Cardiac muscle cell (in vitro differentiated cells and primary cell): ENCODE measurements around the gene THG1L. TPM values are rescaled to one million over a fixed set of nuclear protein-coding genes. Genes with fewer than 3 reads are reported as not detected.

Experiments used
- DNase-seq, 2 donors: peaks; one replicate each; pipeline versions ENCODE4 v3.0.0 to v3.0.0-alpha.2; 2010 to 2017; ENCODE audit warnings: low read depth in 1 of 2, low spot score in 1 of 2
- H3K27ac ChIP-seq: fragments of 200-600 bp; sonication (generic); 2 replicates; pipeline ENCODE4 v1.5.1; 2016
- H3K27me3 ChIP-seq: fragments of 200-600 bp; sonication (generic); 2 replicates; pipeline ENCODE4 v1.6.0; 2016; ENCODE audit warnings: control low read depth
- H3K36me3 ChIP-seq: fragments of 200-600 bp; sonication (generic); 2 replicates; pipeline ENCODE4 v1.5.1; 2016; ENCODE audit warnings: control low read depth
- H3K4me1 ChIP-seq: fragments of 200-600 bp; sonication (generic); 2 replicates; pipeline ENCODE4 v1.8.1; 2017; ENCODE audit warnings: low read depth, mild to moderate bottlenecking, mixed run types
- H3K4me3 ChIP-seq: fragments of 200-600 bp; sonication (generic); 2 replicates; pipeline ENCODE4 v1.5.1; 2016; ENCODE audit warnings: mild to moderate bottlenecking
- H3K9me3 ChIP-seq: fragments of 200-600 bp; sonication (generic); 2 replicates; pipeline ENCODE4 v1.5.1; 2017; ENCODE audit warnings: low read depth, mild to moderate bottlenecking, control low read depth
- CTCF ChIP-seq: IDR thresholded peaks from 2 replicates; pipeline ENCODE4 v1.5.1; 2012; ENCODE audit warnings: low read depth, mild to moderate bottlenecking, low read length
- polyA plus RNA-seq: library from polyadenylated mRNA; unstranded; fragments of >200 nt; fragmentation: Nextera tagmentation; extraction: Ambion mirVana; gene quantifications from 2 replicates; pipeline ENCODE4 v1.2.1, GENCODE V29; 2016
- total RNA-seq: library from RNA; depleted of rRNA; stranded (reverse); fragments of >200 nt; gene quantifications from 2 replicates; pipeline ENCODE4 v1.2.3, GENCODE V29; 2016

Gene THG1L
- total and polyA plus RNA-seq, 2 experiments from 2014 or later: 6.1 to 10.0 TPM

GRCh38 chr5:157756122-157756521 is 24.9 kb downstream of the THG1L start:
- Histone ChIP-seq H3K27me3 (no peaks in the 10 kb centered on the region), H3K27ac (no peak overlapping the region), H3K36me3 (peaks cover 3% of the 10 kb centered on the region), H3K4me1 (no peaks in the 10 kb centered on the region), H3K4me3 (no peak overlapping the region), H3K9me3 (no peaks in the 10 kb centered on the region)
- no peak for TF ChIP-seq CTCF
- DNase-seq: no peak

GRCh38 chr5:157758706-157759105 is 27.5 kb downstream of the THG1L start:
- Histone ChIP-seq H3K27me3 (no peaks in the 10 kb centered on the region), H3K36me3 (peaks cover 3% of the 10 kb centered on the region), H3K4me1 (no peaks in the 10 kb centered on the region), H3K4me3 (no peak overlapping the region), H3K9me3 (no peaks in the 10 kb centered on the region), H3K27ac (no peak overlapping the region)
- no peak for TF ChIP-seq CTCF
- DNase-seq: no peak

GRCh38 chr5:157761690-157762621 is 30.7 kb downstream of the THG1L start:
- Histone ChIP-seq H3K27ac (no peak overlapping the region), H3K4me3 (no peak overlapping the region), H3K4me1 (no peaks in the 10 kb centered on the region), H3K36me3 (no peaks in the 10 kb centered on the region), H3K9me3 (no peaks in the 10 kb centered on the region), H3K27me3 (no peaks in the 10 kb centered on the region)
- TF ChIP-seq CTCF: peak; percentile 82
- DNase-seq: peak; percentile 79 to 81

- no peak for TF ChIP-seq CTCF
- Histone ChIP-seq H3K27me3 (no peaks in the 10 kb centered on the region), H3K4me1 (no peaks in the 10 kb centered on the region), H3K4me3 (no peak overlapping the region), H3K27ac (no peak overlapping the region), H3K9me3 (no peaks in the 10 kb centered on the region), H3K36me3 (no peaks in the 10 kb centered on the region)
- DNase-seq: no peak
These were observed 33.3 kb downstream of the THG1L start for GRCh38 chr5:157764531-157764930.

- H3K27me3 ChIP-seq: no peaks in the 10 kb centered on the region
- no peaks in the 10 kb centered on the region for H3K4me1 ChIP-seq
- TF ChIP-seq CTCF: no peak
- no peak overlapping the region for H3K27ac ChIP-seq
- no peaks in the 10 kb centered on the region for H3K9me3 ChIP-seq
- no peak overlapping the region for H3K4me3 ChIP-seq
- DNase-seq: no peak
- no peaks in the 10 kb centered on the region for H3K36me3 ChIP-seq
These were observed 35.2 kb downstream of the THG1L start for GRCh38 chr5:157766442-157766841.
